Calu3 (cell line): ENCODE measurements around the gene SLC4A5. TPM values are rescaled to one million over a fixed set of nuclear protein-coding genes. Genes with fewer than 3 reads are reported as not detected.
A peak's percentile ranks its signal among the peaks of the same experiment; 100 is the strongest.

ENCODE experiments used
- BruUV-seq: library from RNA; stranded (reverse); fragments of 400-500 nt; replicated peaks from 2 replicates; lab custom pipeline; 2021; lab: Mats Ljungman, UMichigan
- CTCF ChIA-PET: fragments of 300-600 bp; sonication (Branson Sonifier 250); formaldehyde crosslinking; loops from one replicate; lab custom pipeline; 2022; ENCODE audit warnings: antibody characterized with exemption; lab: Charles Lee
- DNase-seq: peaks from one replicate; pipeline ENCODE4 v3.0.0; 2022
- H3K27ac Mint-ChIP-seq: one replicate; pipeline ENCODE4 v1.8.0; 2022; ENCODE audit warnings: mixed read lengths; ENCODE audit not compliant: unreplicated experiment
- H3K27me3 Mint-ChIP-seq: one replicate; pipeline ENCODE4 v1.8.0; 2022; ENCODE audit warnings: mixed read lengths; ENCODE audit not compliant: unreplicated experiment
- H3K36me3 Mint-ChIP-seq: one replicate; pipeline ENCODE4 v1.8.0; 2022; ENCODE audit warnings: mild to moderate bottlenecking, moderate library complexity, mixed read lengths; ENCODE audit not compliant: insufficient read depth, unreplicated experiment
- H3K4me1 Mint-ChIP-seq: one replicate; pipeline ENCODE4 v1.8.0; 2022; ENCODE audit warnings: mild to moderate bottlenecking, low read depth, mixed read lengths; ENCODE audit not compliant: unreplicated experiment
- H3K4me3 Mint-ChIP-seq: one replicate; pipeline ENCODE4 v1.8.0; 2022; ENCODE audit warnings: mild to moderate bottlenecking, low read depth, moderate library complexity, mixed read lengths; ENCODE audit not compliant: unreplicated experiment
- H3K9me3 Mint-ChIP-seq: one replicate; pipeline ENCODE4 v1.8.0; 2022; ENCODE audit warnings: low read depth, mixed read lengths; ENCODE audit not compliant: unreplicated experiment
- intact Hi-C: fragments of 100-400 bp; cut with micrococcal nuclease; formaldehyde crosslinking; loops from one replicate; pipeline ENCODE4 v1.10.0; 2022; ENCODE audit not compliant: unreplicated experiment
- total RNA-seq: library from RNA; stranded (reverse); gene quantifications from 2 replicates; pipeline ENCODE4 v1.2.3, GENCODE V29; 2022
- TF ChIP-seq, protein P1 (sequence below): fragments of 200-600 bp; IDR thresholded peaks from one replicate; pipeline ENCODE4 v1.8.0; 2022; ENCODE audit warnings: antibody characterized with exemption; ENCODE audit not compliant: unreplicated experiment

SLC4A5 gene
- total RNA-seq, 1 experiment from 2014 or later, result 7.0 TPM

DNA sequence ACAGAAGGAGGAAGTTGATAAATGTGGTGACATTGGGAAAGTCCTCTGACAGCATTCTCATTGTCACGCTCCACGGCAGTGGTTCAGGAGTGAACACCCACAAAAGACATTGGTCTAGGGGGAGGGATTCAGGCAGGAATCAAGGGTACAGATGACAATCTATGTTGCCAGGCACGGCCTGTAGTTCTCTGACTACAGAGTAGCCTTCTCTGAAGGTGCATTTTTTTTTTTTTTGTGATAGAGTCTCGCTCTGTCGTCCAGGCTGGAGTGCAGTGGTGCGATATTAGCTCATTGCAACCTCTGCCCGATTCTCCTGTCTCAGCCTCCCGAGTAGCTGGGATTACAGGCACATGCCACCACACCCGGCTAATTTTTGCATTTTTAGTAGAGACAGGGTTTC, 157.2 kb downstream of the SLC4A5 start:
- H3K4me1 Mint-ChIP-seq, result no peaks in the 10 kb centered on the region
- DNase-seq, result no peak
- no peaks in the 10 kb centered on the region for H3K9me3 Mint-ChIP-seq
- CTCF ChIA-PET, result interaction anchor here (0.7 kb wide), 1 partner anchor 24 kb away, joined by 3 read pairs; no protein-coding TSS in a partner anchor
- no peak overlapping the region for H3K4me3 Mint-ChIP-seq
- H3K27ac Mint-ChIP-seq, result no peak overlapping the region
- TF ChIP-seq, protein P1, sequence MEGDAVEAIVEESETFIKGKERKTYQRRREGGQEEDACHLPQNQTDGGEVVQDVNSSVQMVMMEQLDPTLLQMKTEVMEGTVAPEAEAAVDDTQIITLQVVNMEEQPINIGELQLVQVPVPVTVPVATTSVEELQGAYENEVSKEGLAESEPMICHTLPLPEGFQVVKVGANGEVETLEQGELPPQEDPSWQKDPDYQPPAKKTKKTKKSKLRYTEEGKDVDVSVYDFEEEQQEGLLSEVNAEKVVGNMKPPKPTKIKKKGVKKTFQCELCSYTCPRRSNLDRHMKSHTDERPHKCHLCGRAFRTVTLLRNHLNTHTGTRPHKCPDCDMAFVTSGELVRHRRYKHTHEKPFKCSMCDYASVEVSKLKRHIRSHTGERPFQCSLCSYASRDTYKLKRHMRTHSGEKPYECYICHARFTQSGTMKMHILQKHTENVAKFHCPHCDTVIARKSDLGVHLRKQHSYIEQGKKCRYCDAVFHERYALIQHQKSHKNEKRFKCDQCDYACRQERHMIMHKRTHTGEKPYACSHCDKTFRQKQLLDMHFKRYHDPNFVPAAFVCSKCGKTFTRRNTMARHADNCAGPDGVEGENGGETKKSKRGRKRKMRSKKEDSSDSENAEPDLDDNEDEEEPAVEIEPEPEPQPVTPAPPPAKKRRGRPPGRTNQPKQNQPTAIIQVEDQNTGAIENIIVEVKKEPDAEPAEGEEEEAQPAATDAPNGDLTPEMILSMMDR, result no peak
- intact Hi-C loops, result no loop called here
- H3K27me3 Mint-ChIP-seq, result peaks cover 12% of the 10 kb centered on the region
- BruUV-seq, result no TSS peak
- no peaks in the 10 kb centered on the region for H3K36me3 Mint-ChIP-seq

DNA sequence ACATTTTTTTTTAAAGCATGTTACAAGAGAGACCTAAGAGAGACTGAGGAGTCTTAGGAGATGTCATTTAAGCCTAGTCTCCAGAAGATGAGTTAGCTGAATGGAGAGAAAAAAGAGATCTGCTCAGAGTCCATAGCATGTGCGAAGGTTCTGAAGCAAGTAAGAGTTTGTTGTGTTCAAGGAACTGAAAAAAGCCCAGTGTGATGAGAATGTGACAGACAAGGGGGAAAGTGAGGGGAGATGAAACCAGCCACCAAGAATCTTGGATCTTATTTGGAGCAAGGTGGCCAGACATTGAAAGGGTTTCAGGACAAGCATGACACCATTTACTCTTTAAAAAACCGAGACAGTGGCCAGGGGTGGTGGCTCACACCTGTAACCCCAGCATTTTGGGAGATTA, 159.3 kb downstream of the SLC4A5 start:
- H3K4me3 Mint-ChIP-seq, result no peak overlapping the region
- no peaks in the 10 kb centered on the region for H3K4me1 Mint-ChIP-seq
- no peaks in the 10 kb centered on the region for H3K9me3 Mint-ChIP-seq
- peaks cover 5% of the 10 kb centered on the region for H3K36me3 Mint-ChIP-seq
- no peak overlapping the region for H3K27ac Mint-ChIP-seq
- no peak for DNase-seq
- BruUV-seq, result no TSS peak
- intact Hi-C loops, result no loop called here
- TF ChIP-seq, protein P1, result no peak
- CTCF ChIA-PET, result no interaction called here
- peaks cover 12% of the 10 kb centered on the region for H3K27me3 Mint-ChIP-seq

DNA sequence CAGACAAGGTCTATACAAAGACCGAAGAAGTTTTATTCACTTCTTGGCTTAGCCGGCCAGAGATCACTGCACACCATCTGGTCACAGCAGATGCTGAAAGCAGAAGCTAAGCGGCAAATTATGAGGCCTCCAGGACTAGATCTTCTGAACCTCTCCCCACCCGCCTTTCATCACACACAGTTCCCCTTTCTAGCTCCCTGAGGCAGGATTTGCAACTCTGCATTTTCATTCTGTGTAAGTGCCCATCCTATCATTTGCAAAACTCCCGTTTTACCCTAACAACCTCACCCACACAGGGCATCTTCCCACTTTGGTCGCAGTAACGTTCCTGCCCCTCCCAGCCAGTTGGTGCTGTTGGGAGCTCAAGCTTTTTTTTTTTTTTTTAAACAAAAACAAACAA, 161.5 kb downstream of the SLC4A5 start:
- Mint-ChIP-seq H3K36me3 (peaks cover 26% of the 10 kb centered on the region), H3K27ac (no peak overlapping the region), H3K27me3 (peaks cover 12% of the 10 kb centered on the region), H3K4me1 (no peaks in the 10 kb centered on the region), H3K4me3 (no peak overlapping the region), H3K9me3 (no peaks in the 10 kb centered on the region)
- intact Hi-C loops, result no loop called here
- BruUV-seq, result no TSS peak
- CTCF ChIA-PET, result interaction anchor here (0.6 to 0.7 kb wide), 2 partner anchors 267 to 395 kb away, joined by 3 read pairs; no protein-coding TSS in a partner anchor
- no peak for DNase-seq
- TF ChIP-seq, protein P1, result no peak

DNA sequence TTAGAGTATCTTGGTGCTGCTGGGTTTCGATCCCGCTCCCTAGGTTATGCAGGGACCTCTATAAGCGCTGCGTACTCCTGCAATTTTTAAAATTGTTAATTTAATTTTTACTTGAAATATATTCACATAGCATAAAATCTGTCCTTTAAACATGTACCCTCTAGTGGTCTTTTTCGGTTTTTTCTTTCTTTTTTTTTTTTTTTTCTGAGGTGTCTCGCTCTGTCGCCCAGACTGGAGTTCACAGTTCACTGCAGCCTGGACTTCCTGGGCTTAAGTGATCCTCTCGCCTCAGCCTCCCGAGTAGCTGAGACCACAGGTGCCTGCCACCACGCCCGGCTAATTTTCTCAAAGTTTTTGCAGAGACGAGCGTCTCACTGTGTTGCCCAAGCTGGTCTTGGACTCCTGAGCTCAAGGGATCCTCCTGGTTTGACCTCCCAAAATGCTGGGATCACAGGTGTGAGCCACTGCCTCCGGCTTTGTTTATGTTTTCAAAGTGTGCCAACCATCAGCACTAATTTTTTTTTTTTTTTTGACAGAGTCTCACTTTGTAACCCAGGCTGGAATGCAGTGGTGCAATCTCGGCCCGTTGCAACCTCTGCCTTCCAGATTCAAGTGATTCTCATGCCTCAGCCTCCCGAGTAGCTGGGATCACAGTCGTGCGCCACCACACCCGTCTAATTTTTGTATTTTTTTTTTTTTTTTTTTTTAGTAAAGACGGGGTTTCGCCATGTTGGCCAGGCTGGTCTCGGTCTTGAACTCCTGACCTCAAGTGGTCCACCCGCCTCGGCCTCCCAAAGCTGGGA, 164.0 kb downstream of the SLC4A5 start:
- intact Hi-C loops, result no loop called here
- TF ChIP-seq, protein P1, result peak; percentile 24
- peaks cover 10% of the 10 kb centered on the region for H3K27me3 Mint-ChIP-seq
- CTCF ChIA-PET, result interaction anchor here (0.6 to 2.1 kb wide), 5 partner anchors 11 to 428 kb away, joined by 3 to 12 read pairs (median 5); partner anchors contain the start of genes BOLA3 and MTHFD2
- peak overlapping the region; percentile 84 for H3K4me3 Mint-ChIP-seq
- H3K27ac Mint-ChIP-seq, result peak overlapping the region; percentile 36
- no peak for DNase-seq
- no peaks in the 10 kb centered on the region for H3K9me3 Mint-ChIP-seq
- peaks cover 42% of the 10 kb centered on the region for H3K36me3 Mint-ChIP-seq
- peaks cover 16% of the 10 kb centered on the region for H3K4me1 Mint-ChIP-seq
- no TSS peak for BruUV-seq
